NCI-H2171 (cell line): ENCODE measurements around the gene TOX2.
A peak's percentile ranks its signal among the peaks of the same experiment; 100 is the strongest.
"Not testable (repeated sequence)": the region's sequence is repeated elsewhere in the genome, so short reads cannot be mapped to it uniquely, and the experiment has no call there.

Experiments
- DNase-seq: peaks from one replicate; lab custom pipeline; 2025; lab: John Stamatoyannopoulos, UW

The TOX2 gene

GRCh38 chr20:44033344-44033743 lies 118.7 kb downstream of the TOX2 start:
- peak; percentile 55 for DNase-seq

GRCh38 chr20:44033873-44034272 lies 119.2 kb downstream of the TOX2 start:
- DNase-seq = no peak

- no peak for DNase-seq
These were observed 119.8 kb downstream of the TOX2 start for GRCh38 chr20:44034451-44034850.

- DNase-seq = no peak
These were observed 120.4 kb downstream of the TOX2 start for GRCh38 chr20:44034965-44035635.

- no peak for DNase-seq
These were observed 121.3 kb downstream of the TOX2 start for GRCh38 chr20:44035924-44036323.

GRCh38 chr20:44036441-44036840 lies 121.8 kb downstream of the TOX2 start:
- DNase-seq = no peak

GRCh38 chr20:44038681-44039123 lies 124.0 kb downstream of the TOX2 start:
- peak; percentile 93 for DNase-seq

GRCh38 chr20:44039147-44039546 lies 124.5 kb downstream of the TOX2 start:
- DNase-seq = no peak

GRCh38 chr20:44039741-44040140 lies 125.1 kb downstream of the TOX2 start:
- no peak for DNase-seq

GRCh38 chr20:44040202-44040915 lies 125.7 kb downstream of the TOX2 start:
- no peak for DNase-seq

GRCh38 chr20:44041001-44041400 lies 126.3 kb downstream of the TOX2 start:
- DNase-seq = no peak

GRCh38 chr20:44044712-44045111 lies 130.1 kb downstream of the TOX2 start:
- DNase-seq = not testable (repeated sequence)

- no peak for DNase-seq
These were observed 135.7 kb downstream of the TOX2 start for GRCh38 chr20:44050327-44050726.

GRCh38 chr20:44050925-44051660 lies 136.4 kb downstream of the TOX2 start:
- DNase-seq = no peak

GRCh38 chr20:44051661-44052000 lies 137.0 kb downstream of the TOX2 start:
- DNase-seq = no peak

- DNase-seq = no peak
These were observed 137.5 kb downstream of the TOX2 start for GRCh38 chr20:44052166-44052565.

- no peak for DNase-seq
These were observed 138.4 kb downstream of the TOX2 start for GRCh38 chr20:44053046-44053445.

- DNase-seq = no peak
These were observed 139.5 kb downstream of the TOX2 start for GRCh38 chr20:44054118-44054517.

GRCh38 chr20:44054849-44055248 lies 140.2 kb downstream of the TOX2 start:
- no peak for DNase-seq

GRCh38 chr20:44056010-44056698 lies 141.5 kb downstream of the TOX2 start:
- DNase-seq = peak; percentile 34

GRCh38 chr20:44057698-44058675 lies 143.3 kb downstream of the TOX2 start:
- no peak for DNase-seq
